ENCODE measurements around the gene MEI4. TPM values are rescaled to one million over a fixed set of nuclear protein-coding genes. Genes with fewer than 3 reads are reported as not detected.
"Not testable (repeated sequence)": the region's sequence is repeated elsewhere in the genome, so short reads cannot be mapped to it uniquely, and the experiment has no call there.

MEI4 gene
- polyA plus RNA-seq, 10 donors, result 0.05 to 0.24 (median 0.09) TPM; not detected in 3

DNA sequence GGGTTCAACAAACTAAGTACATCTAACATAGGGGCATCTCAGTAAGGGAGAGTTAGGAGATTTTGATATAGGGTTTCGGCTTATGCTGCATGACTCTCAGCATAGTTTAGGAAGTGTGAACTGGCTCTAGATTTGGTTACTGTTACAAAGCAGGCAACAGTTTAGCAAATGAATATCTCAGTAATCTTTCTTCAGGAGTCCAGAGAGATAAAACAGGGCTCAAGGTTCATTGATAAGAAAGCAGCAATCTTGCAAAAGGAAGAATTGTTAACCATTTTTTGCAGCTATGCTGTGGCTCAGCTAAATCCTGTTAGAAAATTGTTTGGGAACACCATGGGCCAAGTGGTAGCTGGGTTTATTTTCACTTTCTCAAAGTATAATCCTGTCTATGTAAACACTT, 161.3 kb downstream of the MEI4 start:
- no peak for DNase-seq

DNA sequence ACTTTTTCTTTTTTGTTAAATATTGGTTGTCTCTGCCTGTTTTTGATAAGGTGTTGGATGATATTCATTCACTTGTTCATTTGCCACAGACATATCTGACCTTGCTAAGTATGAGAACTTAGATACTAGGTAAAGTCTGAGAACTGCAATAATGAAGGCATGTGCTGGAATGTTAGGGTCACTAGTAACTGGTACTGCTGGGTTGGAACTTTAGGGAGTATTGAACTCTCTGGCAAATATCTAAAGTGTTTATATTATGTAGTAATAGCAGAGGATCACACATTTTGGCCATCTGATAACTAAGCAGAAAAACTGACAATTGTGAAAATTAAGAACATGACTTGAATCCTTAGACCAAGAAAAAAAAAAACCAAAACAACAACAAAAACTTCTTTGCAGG, 162.7 kb downstream of the MEI4 start:
- no peak for DNase-seq

DNA sequence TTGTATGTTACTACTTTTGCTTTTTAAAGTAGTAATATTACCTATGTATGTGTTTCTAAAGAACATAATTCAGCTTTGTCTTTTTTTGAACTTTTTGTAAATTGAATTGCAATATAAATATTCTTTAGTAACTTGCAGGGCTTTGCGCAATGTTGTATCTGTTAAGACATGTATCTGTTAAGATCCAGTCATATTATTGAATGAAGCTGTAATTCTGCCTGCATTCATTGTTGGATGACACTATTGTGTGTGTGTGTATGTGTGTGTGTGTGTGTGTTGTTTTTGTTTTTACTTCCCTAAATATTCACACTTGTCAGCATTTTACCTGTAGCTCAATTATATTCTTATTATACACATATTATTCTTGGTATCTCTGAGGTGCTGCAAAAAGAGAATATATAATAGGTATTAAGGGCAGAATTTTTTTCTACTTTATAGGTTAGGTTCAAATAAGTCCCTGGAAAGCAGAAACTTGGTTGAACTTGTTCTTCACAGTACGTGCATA, 164.0 kb downstream of the MEI4 start:
- no peak for DNase-seq

DNA sequence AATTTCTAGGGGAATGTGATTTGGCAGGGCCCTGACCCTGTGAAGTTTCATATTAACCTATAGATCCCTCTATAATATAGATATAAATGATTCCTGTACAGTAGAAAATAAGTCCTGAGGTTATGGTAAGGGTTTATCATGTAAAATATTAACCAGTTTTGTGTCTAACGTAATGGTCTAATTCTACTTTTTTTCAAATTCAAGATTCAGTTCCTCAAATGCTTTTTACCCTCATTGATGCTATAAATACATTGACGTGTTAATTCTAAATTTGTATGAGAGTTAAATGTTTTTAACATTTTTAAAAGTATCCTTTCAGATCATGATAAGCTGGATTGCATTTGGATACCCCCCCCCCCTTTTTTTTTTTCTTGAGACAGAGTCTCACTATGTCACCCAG, 169.4 kb downstream of the MEI4 start:
- no peak for DNase-seq

DNA sequence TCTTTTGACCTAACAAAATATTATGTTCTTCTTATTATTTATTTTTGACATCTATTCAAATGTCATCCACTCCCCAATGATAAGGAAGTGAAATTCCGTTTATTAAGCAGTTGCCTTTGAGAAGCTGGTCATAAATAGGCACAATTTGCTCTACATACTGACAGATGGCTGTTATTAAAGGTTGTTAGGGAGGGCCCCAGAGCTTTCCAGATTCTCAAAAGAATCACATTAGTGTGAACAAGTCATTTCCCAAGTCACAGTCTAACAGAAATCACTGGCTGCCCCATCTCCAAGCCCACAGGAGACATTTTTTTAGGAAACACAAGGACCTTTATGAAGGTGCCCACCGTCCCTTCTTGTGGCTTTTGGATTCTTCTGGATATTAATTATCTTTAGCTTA, 172.4 kb downstream of the MEI4 start:
- DNase-seq, result no peak

DNA sequence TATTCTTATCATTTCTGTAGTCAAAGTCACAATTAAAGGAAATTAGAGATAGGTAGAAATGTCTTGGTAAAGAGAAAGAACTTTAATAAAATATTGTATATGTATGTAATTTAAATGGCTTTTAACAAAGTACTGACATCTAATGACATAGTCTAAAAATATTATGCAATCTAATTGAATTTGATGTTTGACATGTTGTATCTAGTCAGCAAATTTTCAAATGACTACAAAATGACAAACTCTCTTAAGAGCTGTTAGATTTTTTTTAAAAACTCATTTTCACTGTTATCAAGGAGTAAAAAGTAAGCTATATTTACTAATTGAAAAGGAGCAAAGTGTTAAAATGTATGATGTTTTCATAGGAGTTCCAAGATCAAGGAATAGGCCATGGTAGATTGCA, 176.9 kb downstream of the MEI4 start:
- no peak for DNase-seq

DNA sequence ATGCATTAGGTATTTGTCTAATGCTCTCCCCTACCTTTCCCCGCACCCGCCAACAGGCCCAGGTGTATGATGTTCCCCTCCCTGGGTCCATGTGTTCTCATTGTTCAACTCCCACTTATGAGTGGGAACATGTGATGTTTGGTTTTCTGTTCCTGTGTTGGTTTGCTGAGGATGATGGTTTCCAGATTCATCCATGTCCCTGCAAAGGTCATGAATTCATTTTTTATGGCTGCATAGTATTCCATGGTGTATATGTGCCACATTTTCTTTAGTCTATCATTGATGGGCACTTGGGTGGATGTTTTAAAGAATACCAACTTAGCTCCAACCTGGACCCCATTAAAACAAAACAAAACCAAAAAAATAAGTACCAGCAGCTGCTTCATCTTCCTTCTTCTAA, 180.9 kb downstream of the MEI4 start:
- DNase-seq, result not testable (repeated sequence)

DNA sequence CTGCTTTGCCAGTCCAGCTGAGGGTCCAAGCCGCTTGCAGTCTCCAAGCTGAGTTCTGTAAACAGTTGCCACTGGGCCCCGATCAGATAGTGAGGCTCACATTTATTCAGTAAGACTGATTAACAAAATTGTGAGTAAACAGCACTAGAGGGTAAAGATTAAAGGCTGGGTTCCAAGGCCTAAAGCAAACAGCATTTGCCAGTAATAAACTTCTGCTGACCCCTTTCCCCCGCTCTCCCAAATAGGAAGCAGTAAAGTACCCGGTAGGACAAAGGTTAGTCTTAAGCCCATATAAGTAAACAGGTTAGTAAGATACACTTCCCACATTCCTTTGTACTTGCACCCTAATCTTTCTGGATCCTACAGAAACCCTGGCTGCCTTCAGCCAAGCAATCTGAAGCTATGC, 181.8 kb downstream of the MEI4 start:
- no peak for DNase-seq

DNA sequence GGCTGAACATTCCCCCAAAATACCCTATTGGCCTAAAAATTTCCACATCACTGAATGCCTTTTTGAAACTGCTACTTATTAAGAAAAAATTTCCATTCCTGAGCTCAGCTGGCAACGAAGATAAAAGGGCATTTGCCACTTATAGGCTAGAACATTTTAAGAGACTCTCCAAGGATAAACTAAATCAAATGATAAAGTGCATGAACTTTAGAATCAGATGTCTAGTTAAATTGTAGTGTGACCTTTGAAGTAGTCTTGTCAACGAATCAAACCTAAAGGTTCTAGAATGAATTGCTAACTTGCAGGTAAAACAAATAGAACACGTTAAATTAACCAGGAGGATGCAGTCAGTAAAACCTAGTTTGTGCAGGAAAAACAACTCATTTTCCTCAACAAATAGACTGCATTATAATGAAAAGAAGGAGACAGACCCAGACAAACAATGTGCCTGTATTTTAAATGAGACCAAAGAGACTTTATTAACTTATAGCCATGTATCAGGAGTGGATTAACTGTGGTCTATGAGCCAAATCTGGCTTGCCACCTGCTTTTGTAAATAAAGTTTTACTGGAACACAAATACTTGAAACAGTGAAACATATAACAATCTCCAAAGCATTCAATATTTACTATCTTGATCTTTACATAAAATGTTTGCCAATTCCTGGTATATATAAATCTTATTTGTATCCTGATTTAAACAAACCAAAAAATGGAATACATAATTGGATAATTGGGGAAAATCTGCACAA, 184.4 kb downstream of the MEI4 start:
- DNase-seq, result no peak

DNA sequence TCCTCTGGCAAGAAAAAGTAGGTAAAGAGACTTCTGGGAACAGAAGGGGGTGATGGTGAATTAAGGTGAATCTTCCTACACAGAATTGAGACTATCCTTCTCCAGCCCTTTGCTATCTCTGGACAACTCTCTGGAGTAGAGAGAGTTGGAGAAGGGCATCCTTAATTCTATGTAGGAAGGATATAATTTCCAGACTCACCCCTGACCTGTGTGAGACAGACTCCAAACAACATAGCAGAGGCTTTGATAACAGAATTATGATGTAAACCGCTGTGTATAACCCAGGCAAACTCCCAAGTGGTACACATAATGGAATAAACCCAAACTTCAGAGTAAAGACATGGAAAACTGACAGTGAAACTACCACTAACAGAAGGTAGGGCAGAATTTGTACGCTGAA, 186.5 kb downstream of the MEI4 start:
- no peak for DNase-seq

DNA sequence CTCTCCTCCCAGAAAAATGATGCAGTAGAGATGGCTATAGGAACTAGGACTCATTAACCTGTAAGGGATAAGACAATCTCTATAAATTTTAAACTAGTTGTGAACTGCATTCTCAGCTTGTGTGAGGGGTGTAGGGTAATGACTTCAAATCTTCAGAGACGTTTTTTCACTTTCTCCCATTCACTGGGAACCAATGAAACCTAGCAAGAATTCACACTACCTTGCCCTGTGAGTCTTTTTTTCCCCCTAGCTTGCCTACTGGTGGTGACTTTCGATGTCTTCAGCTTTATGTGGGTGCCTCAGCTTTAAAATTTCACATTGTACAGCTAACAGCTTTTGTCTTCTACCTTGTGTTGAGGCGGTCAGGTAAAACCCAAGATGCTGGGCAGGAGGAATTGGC, 192.0 kb downstream of the MEI4 start:
- DNase-seq, result no peak

DNA sequence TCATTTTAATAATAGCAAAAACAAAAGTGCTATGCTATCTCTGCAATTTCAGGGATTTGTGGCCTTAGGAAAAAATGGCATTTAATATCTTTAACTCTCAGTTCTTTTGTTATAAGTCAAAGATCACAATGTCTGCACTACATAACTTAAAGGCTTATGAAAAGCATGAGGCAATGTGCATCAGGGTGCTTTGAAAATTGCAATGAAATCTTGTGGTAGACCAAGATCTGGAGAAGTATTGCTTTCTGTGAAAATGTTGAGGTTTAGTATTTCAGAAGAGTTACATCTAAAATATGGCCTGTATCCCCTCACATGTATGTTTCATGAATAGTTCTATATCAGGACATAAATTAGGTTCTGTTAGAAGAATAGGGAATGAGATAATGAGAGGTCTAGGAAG, 200.6 kb downstream of the MEI4 start:
- DNase-seq, result no peak

DNA sequence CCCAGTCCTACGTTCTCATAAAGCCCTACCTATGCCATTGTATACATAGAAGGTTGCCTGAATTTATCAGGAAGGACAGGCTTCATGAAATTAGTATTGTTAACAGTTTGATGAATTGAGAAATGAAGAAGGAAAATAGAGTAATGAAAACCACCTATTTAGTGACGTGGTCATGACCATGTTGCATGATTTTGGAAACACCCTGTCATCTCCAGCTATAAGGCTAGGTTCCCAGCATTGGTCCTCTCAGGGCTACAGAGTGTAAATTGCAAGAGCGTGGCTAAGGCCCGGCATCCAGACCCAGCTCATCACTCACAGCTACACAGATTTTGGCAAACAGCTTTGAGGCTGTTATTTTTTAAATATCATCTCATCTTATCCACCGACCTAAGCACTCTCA, 203.6 kb downstream of the MEI4 start:
- no peak for DNase-seq

DNA sequence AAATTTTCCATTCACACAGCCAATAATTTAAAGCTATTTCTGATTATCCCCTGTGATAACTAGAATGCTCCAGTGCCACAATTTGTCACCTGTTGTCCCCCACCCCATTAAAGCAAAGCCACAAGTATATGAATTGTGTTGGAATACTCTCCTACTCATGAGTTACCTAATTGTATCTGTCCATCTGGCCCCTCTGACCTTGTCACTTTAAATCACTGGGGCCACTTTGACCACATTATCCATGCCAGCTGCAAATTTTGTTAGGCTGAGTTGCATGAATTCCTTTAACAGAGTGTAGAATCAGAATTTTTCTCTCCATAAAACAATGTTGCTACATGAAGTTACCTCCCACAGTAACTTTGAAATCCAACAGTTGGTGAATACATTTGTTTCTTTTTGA, 204.6 kb downstream of the MEI4 start:
- DNase-seq, result no peak

DNA sequence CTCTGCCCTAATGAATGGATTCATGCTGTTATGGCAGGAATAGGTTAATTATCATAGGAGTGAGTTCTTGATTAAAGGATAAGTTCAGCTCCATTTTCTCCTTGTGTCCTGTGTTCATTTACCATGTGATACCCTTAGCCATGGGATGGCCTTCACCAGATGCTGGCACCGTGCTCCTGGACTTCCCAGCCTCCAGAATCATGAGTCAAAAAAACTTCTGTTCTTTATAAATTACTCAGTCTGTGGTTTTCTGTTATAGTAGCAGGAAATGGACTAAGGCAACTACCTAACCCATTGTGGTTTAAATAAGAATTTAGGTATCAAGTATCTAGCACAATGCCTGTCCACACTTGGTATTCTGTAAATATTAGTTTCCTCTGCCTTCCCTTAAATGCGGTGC, 223.5 kb downstream of the MEI4 start:
- no peak for DNase-seq

DNA sequence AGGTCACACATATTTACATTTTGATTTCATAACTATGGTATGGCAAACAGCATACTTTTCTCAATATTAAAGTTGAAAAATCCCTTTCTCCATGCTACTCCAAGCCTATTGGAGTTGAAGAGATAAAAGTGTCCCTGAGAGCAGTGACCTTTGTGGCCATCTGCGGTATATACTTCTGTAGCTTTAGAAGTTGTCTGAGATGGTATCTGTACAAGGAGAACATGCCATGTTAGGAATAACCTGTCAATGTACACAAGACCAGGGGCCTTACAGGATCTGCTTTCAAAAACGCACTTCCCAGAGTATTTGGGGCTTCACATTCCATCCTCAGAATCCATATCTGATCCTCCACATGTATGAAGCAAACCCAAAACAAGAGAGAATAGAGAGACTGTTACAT, 226.7 kb downstream of the MEI4 start:
- DNase-seq, result no peak

DNA sequence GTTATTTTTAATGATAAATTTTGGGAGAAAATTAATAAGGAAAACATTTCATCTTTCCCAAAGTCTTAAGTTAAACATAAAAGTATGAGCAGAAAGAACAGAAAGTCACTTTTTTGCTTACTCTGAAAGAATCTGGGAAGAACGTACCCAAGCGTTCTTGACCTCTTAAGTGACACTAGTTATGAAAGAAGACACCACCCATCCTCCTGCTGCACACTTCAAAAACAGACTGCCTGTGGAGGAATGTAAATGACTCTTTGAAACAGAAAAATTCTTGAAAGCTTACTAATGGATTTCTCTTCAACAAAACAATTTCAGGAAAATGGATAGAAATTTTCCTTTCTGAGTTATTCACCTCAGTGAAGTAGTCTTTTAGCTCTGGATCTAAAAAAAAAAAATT, 227.7 kb downstream of the MEI4 start:
- DNase-seq, result peak in 1 of 3 donors; percentile 2

DNA sequence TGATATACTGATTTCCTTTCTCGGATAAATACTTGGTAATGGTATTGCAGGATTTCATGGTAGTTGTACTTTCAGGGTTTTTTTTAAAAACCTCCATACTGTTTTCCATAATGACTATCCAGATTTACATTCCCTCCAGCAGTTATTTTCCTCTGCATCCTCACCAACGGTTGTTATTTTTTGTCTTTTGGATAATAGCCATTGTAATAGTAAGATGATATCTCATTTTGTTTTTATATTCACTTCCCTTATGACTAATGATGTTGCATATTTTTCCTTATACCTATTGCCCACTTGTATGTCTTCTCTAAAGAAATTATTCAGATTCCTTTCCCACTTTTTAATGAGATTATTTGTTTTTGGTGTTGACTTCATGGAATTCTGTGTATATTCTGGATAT, 231.0 kb downstream of the MEI4 start:
- DNase-seq, result no peak

DNA sequence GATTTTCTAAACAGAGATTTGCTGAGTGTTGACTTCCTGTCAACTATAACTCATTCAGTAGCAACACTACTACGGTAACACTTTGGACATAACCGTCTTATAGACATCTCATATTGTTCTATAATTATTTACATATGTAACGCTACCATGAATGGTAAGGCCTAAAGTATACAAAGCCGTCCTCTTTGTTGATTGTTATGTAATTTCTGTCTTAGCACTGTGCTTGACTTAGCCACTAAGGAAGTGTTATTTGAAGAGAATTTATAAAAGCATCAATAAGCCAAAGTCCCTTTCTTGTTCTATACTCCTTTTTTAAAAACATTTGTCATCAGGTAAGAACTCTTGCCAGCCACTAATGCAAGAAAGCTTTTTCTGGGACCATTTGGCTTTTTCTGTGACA, 240.6 kb downstream of the MEI4 start:
- no peak for DNase-seq

DNA sequence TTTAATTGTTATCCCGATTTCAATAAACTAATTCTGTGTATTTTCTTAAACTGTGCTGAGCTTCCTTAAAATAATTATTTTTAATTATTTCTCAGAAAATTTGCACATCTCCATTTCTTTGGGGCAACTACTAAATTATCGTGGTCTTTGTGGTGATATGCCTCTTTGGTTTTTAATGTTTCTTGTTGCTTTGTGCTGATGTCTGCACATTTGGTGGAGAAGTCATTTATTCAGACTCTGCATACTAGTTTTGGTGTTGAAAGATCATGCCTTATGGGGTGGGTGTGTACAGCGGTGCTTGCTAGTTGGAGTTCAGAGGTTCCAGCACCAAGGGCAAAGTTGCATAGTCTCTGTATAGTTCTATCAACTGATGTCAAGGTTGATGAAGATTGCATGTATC, 253.2 kb downstream of the MEI4 start:
- no peak for DNase-seq

DNA sequence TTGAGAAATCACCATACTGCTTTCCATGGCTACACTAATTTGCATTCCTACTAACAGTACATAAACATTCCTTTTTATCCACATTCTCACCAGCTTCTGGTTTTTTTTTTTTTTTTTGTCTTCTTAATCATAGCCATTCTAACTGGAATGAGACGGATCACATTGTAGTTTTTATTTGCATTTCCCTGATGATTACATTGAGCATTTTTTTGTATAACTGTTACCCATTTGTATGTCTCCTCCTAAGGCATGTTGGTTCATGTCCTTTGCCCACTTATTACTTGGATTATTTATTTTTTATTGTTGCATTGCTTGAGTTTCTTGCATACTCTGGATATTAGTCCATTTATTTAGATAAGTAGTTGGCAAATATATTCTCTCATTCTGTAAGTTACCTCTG, 258.0 kb downstream of the MEI4 start:
- DNase-seq, result no peak

DNA sequence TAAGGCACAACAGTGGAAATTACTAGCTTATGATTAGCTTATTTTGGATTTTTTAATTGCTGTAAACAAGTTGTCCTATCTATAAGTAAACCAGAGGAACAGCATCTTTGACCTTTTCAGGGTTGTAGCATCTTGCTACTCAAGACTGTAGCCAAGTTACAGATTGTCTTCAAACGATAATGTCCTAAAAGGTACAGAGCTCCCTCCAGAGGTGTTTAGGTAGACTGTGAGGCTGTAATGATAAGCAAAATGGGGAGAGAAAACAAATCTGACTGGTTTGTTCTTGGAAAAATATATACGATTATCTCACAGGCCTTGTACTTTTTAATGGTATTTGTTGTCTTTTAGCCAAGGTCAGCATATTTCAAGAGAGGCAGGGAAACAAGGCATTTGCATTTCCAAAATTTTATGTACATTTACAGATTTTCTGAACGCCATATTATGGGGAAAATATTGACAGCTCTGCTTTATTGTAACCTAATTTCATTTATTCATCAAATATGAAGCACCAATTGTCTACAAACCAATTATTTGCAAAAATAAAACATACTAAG, 273.4 kb downstream of the MEI4 start:
- no peak for DNase-seq

DNA sequence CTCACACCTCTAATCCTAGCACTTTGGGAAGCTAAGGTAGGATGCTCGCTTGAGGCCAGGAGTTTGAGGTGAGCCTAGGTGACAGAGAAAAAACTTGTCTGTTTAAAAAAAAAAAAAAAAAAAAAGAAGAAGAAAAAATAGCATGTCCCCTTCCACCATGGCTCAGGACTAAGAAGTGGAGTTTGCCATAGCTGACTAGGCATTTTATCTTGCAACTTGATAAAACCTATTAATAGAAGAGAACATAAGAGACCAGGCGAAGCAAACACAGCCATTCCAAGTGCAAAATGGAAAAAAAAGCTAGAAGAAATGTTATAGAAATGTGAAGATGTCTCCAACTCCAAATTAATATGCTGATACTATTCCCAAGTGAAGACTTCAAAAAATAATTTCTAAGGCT, 277.5 kb downstream of the MEI4 start:
- no peak for DNase-seq

DNA sequence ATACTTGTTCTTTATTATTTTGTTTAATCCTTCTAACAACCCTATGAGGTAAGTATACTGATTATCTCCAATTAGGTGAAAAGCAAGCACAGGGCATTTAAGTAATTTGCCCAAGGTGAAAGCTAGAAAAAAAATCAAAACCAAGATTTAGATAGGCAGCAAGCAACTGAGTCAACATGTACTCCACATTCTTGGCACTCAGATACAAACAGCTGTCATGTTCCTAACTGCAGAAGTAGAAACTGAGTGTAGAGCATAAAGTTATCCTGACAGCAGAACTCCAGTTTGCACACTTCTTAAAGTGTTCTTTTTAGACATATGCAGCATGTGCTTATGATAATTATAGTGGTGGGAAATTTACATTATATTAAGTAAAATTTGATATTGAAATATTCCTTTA, 278.1 kb downstream of the MEI4 start:
- no peak for DNase-seq
